K562 (cell line): ENCODE measurements around the gene TMC8. TPM values are rescaled to one million over a fixed set of nuclear protein-coding genes. Genes with fewer than 3 reads are reported as not detected.

Experiments
- ATAC-seq: fragments of 200-7000 bp; cut with Tn5 transposase; 3 replicates; pipeline ENCODE4 v1.9.1; 2020; ENCODE audit warnings: moderate library complexity
- BruUV-seq: library from RNA; stranded (reverse); fragments of 400-500 nt; replicated peaks from 2 replicates; lab custom pipeline; 2021; lab: Mats Ljungman, UMichigan
- CTCF ChIA-PET: fragments of 300-600 bp; formaldehyde crosslinking; extraction: SDS; loops from one replicate; lab custom pipeline; 2021; ENCODE audit warnings: low intra/inter-chr PET ratio; lab: Yijun Ruan, JAX
- POLR2A ChIA-PET: fragments of 300-600, 350-650 bp; sonication (Branson Sonifier 250); formaldehyde crosslinking; extraction: SDS; loops from one replicate; lab custom pipeline; 2021; ENCODE audit warnings: antibody characterized with exemption, inconsistent platforms; lab: Yijun Ruan, JAX
- DNase-seq, 4 experiments: peaks; one replicate each; pipeline versions ENCODE4 v3.0.0 to v3.0.0-alpha.2; 2011 to 2018; ENCODE audit warnings: low spot score in 3 of 4, mixed read lengths in 3 of 4; ENCODE audit errors: extremely low read depth in 1 of 4
- FAIRE-seq: peaks from 2 replicates; lab custom pipeline; 2011; peaks lifted over from hg19 to GRCh38; lab: Jason Lieb, UNC
- H2AFZ ChIP-seq: 2 replicates; pipeline ENCODE4 v1.6.0; 2011; ENCODE audit warnings: low read depth, low read length, control low read depth, inconsistent platforms
- H3K27ac ChIP-seq: fragments of 200-600 bp; 3 replicates; pipeline ENCODE4 v1.8.0; 2011; ENCODE audit warnings: low read depth, mild to moderate bottlenecking, control low read depth, inconsistent platforms, low read length, moderate library complexity, mixed read lengths; ENCODE audit errors: extremely low read depth
- H3K27me3 ChIP-seq, 2 experiments: fragments of 300-600 bp in 1 of 2; 2 replicates in 1 of 2; 3 replicates in 1 of 2; pipeline versions ENCODE4 v1.6.0 to v1.8.0; 2011; ENCODE audit warnings: inconsistent platforms in 2 of 2, low read length in 2 of 2, mild to moderate bottlenecking in 1 of 2, mixed read lengths in 1 of 2, moderate library complexity in 1 of 2; ENCODE audit not compliant: control insufficient read depth in 2 of 2, insufficient read depth in 2 of 2
- H3K36me3 ChIP-seq: fragments of 300-600 bp; 3 replicates; pipeline ENCODE4 v1.8.0; 2011; ENCODE audit warnings: mild to moderate bottlenecking, low read length, inconsistent platforms; ENCODE audit not compliant: control insufficient read depth, insufficient read depth
- H3K4me1 ChIP-seq, 2 experiments: fragments of 200-600 bp in 1 of 2; replicated peaks in 1 of 2; 2 replicates in 1 of 2; 3 replicates in 1 of 2; pipeline versions ENCODE4 v1.5.1 to v1.8.0; 2011; ENCODE audit warnings: inconsistent platforms in 2 of 2, low read length in 2 of 2, mild to moderate bottlenecking in 1 of 2, mixed read lengths in 1 of 2, moderate library complexity in 1 of 2; ENCODE audit not compliant: control insufficient read depth in 2 of 2, insufficient read depth in 2 of 2
- H3K4me2 ChIP-seq: 2 replicates; pipeline ENCODE4 v1.6.1; 2011; ENCODE audit warnings: low read length, control low read depth, inconsistent platforms, mixed read lengths; ENCODE audit not compliant: insufficient read depth
- H3K4me3 ChIP-seq: fragments of 200-600 bp; sonication (generic), shearing (Covaris generic); 2 replicates; pipeline ENCODE4 v1.5.1; 2016; ENCODE audit warnings: control low read depth, inconsistent platforms
- H3K79me2 ChIP-seq: fragments of 200-600 bp; 3 replicates; pipeline ENCODE4 v1.8.0; 2011; ENCODE audit warnings: low read length, inconsistent platforms; ENCODE audit not compliant: control insufficient read depth, insufficient read depth
- H3K9ac ChIP-seq, 2 experiments: 2 replicates each; pipeline versions ENCODE4 v1.6.0 to v1.6.1; 2011; ENCODE audit warnings: low read depth in 2 of 2, low read length in 2 of 2, control low read depth in 1 of 2, inconsistent platforms in 1 of 2, mild to moderate bottlenecking in 1 of 2, mixed read lengths in 1 of 2; ENCODE audit not compliant: insufficient read depth in 1 of 2
- H3K9me1 ChIP-seq: one replicate; pipeline ENCODE4 v1.6.0; 2011; ENCODE audit warnings: inconsistent platforms, mild to moderate bottlenecking, low read length, moderate library complexity; ENCODE audit not compliant: control insufficient read depth, insufficient read depth
- H3K9me3 ChIP-seq: replicated peaks from 2 replicates; pipeline ENCODE4 v1.5.1; 2011; ENCODE audit warnings: low read depth, low read length, inconsistent platforms; ENCODE audit not compliant: control insufficient read depth, insufficient read depth
- H4K20me1 ChIP-seq: replicated peaks from 2 replicates; pipeline ENCODE4 v1.6.1; 2011; ENCODE audit warnings: low read length, inconsistent platforms, mixed read lengths; ENCODE audit not compliant: control insufficient read depth, insufficient read depth
- EGR1 ChIP-seq: fragments of 450-650 bp; conservative IDR thresholded peaks from 2 replicates; pipeline ENCODE4 v1.6.1; 2017; ENCODE audit warnings: mild to moderate bottlenecking
- FOXO4 ChIP-seq: fragments of 450-650 bp; formaldehyde crosslinking; IDR thresholded peaks from 2 replicates; pipeline ENCODE4 v1.4.0; 2020; ENCODE audit warnings: mild to moderate bottlenecking, moderate library complexity
- GATAD2A ChIP-seq: fragments of 450-650 bp; IDR thresholded peaks from 2 replicates; pipeline ENCODE4 v1.6.1; 2017
- IRF2 ChIP-seq: sonication (generic); formaldehyde crosslinking; IDR thresholded peaks from 2 replicates; pipeline ENCODE4 v1.8.1; 2022; ENCODE audit warnings: mild to moderate bottlenecking, missing genetic modification reagents
- JUND ChIP-seq, 2 experiments: IDR thresholded peaks; 2 replicates in 1 of 2; 3 replicates in 1 of 2; pipeline ENCODE4 v1.6.1; 2011; ENCODE audit warnings: borderline replicate concordance in 2 of 2, low read depth in 2 of 2, low read length in 2 of 2, improper control_type of control experiment in 1 of 2, missing biosample characterization in 1 of 2, missing genetic modification characterization in 1 of 2, missing genetic modification reagents in 1 of 2
- MCM2 ChIP-seq: fragments of 450-650 bp; IDR thresholded peaks from 2 replicates; pipeline ENCODE4 v1.6.1; 2017; ENCODE audit warnings: low read depth, mild to moderate bottlenecking
- POLR2G ChIP-seq: fragments of 200-400 bp; formaldehyde crosslinking; IDR thresholded peaks from 2 replicates; pipeline ENCODE4 v1.6.1; 2017; ENCODE audit warnings: low read depth, mild to moderate bottlenecking, antibody characterized with exemption, low read length, moderate library complexity
- PTRF ChIP-seq: fragments of 450-650 bp; IDR thresholded peaks from 2 replicates; pipeline ENCODE4 v1.6.1; 2016; ENCODE audit warnings: mild to moderate bottlenecking, missing genetic modification characterization, missing compliant biosample characterization
- RBFOX2 ChIP-seq: fragments of 200-400 bp; formaldehyde crosslinking; IDR thresholded peaks from 2 replicates; pipeline ENCODE4 v1.6.1; 2017; ENCODE audit warnings: low read depth, mild to moderate bottlenecking, low read length, moderate library complexity
- RBM25 ChIP-seq: fragments of 200-400 bp; formaldehyde crosslinking; IDR thresholded peaks from 2 replicates; pipeline ENCODE4 v1.6.1; 2018; ENCODE audit warnings: low read length, low read depth, moderate library complexity; ENCODE audit not compliant: severe bottlenecking
- RFX1 ChIP-seq: fragments of 450-650 bp; IDR thresholded peaks from 2 replicates; pipeline ENCODE4 v1.6.1; 2016; ENCODE audit warnings: mild to moderate bottlenecking, moderate library complexity
- SPI1 ChIP-seq: IDR thresholded peaks from 2 replicates; pipeline ENCODE4 v1.6.1; 2011; ENCODE audit warnings: low read depth, low read length, control low read depth, borderline replicate concordance
- SRSF1 ChIP-seq: fragments of 200-400 bp; formaldehyde crosslinking; IDR thresholded peaks from 2 replicates; pipeline ENCODE4 v1.6.1; 2017; ENCODE audit warnings: mild to moderate bottlenecking, low read depth, low read length, moderate library complexity
- U2AF2 ChIP-seq: fragments of 200-400 bp; formaldehyde crosslinking; optimal IDR thresholded peaks from 2 replicates; pipeline ENCODE3; 2017; ENCODE audit warnings: low read depth, mild to moderate bottlenecking, low read length
- XRCC4 ChIP-seq: IDR thresholded peaks from one replicate; pipeline ENCODE4 v1.6.1; 2011; ENCODE audit not compliant: insufficient read depth, insufficient read length; ENCODE audit errors: extremely low read depth
- ZNF165 ChIP-seq: fragments of 250-450 bp; sonication (Bioruptor Pico); IDR thresholded peaks from 2 replicates; pipeline ENCODE4 v1.4.0; 2020; ENCODE audit warnings: borderline replicate concordance
- ZNF174 ChIP-seq: fragments of 250-450 bp; sonication (Bioruptor Pico); IDR thresholded peaks from 2 replicates; pipeline ENCODE4 v1.4.0; 2020; ENCODE audit warnings: mild to moderate bottlenecking
- ZNF263 ChIP-seq: sonication (generic); formaldehyde crosslinking; IDR thresholded peaks from 2 replicates; pipeline ENCODE4 v1.8.0; 2022; ENCODE audit warnings: mild to moderate bottlenecking, missing genetic modification reagents, borderline replicate concordance
- ZNF668 ChIP-seq: fragments of 250-450 bp; sonication (Bioruptor Pico); IDR thresholded peaks from 2 replicates; pipeline ENCODE4 v1.8.0; 2022; ENCODE audit warnings: mild to moderate bottlenecking, inconsistent platforms
- WGBS: fragments of 100-300 bp; shearing (Covaris generic); methylation state at CpG from one replicate; pipeline ENCODE4 v1.1.6; 2016; ENCODE audit warnings: low coverage, mixed read lengths; ENCODE audit not compliant: insufficient coverage; ENCODE audit errors: missing lambda C conversion rate; 5-methylcytosine and 5-hydroxymethylcytosine counted together
- in situ Hi-C: fragments of 300-500 bp; cut with MboI; formaldehyde crosslinking; loops from 4 replicates; pipeline ENCODE4 v1.15.0; 2018; ENCODE audit warnings: inconsistent platforms, mixed read lengths
- intact Hi-C: fragments of 100-400 bp; cut with micrococcal nuclease; formaldehyde crosslinking; loops from 2 replicates; pipeline ENCODE4 v1.14.2; 2022
- polyA plus RNA-seq, 8 experiments: library from polyadenylated mRNA; depleted of rRNA in 4 of 8; stranded (reverse) in 5 of 8; unstranded in 3 of 8; fragments of >200 nt; fragmentation: Nextera tagmentation in 2 of 8; fragmentation: Illumina TruSeq in 1 of 8; extraction: Ambion mirVana in 2 of 8; extraction: Trizol in 1 of 8; gene quantifications; 2 replicates each; pipeline versions ENCODE4 v1.2.1 to v1.2.3, GENCODE V29; 2011 to 2014; ENCODE audit warnings: inconsistent platforms in 1 of 8, missing spikeins in 1 of 8
- total RNA-seq, 7 experiments: library from RNA; depleted of rRNA in 6 of 7; stranded (reverse); fragments of >200 nt in 6 of 7; fragmentation: Illumina TruSeq in 2 of 7; extraction: Trizol in 2 of 7; gene quantifications; 2 replicates each; pipeline versions ENCODE4 v1.2.1 to v1.2.3, GENCODE V29; 2011 to 2021; ENCODE audit warnings: low replicate concordance in 1 of 7

The TMC8 gene
- total and polyA plus RNA-seq, 9 of the 15 experiments (the other 6 are each of a cell fraction or from before 2014, with no cell fraction given), result 0.13 to 10.9 (median 2.8) TPM

- Histone ChIP-seq H3K9me3 (no peaks in the 10 kb centered on the region), H3K79me2 (peaks cover 13% of the 10 kb centered on the region), H2AFZ (no peak overlapping the region), H3K36me3 (peaks cover 2% of the 10 kb centered on the region; the same call in 1 of the 3 replicates), H3K9me1 (peaks cover 3% of the 10 kb centered on the region), H3K27me3 (no peaks in the 10 kb centered on the region), H4K20me1 (no peaks in the 10 kb centered on the region), H3K4me1 (peaks cover 21 to 56% of the 10 kb centered on the region in 2 experiments; a peak in 4 of 5 replicates), H3K9ac (peak overlapping the region in 1 of 2 experiments; percentile 42; a peak in 1 of 4 replicates), H3K4me2 (no peak overlapping the region), H3K4me3 (no peak overlapping the region), H3K27ac (no peak overlapping the region)
- in situ Hi-C loops, result no loop called here
- TF ChIP-seq ZNF263, result peak; percentile 92
- no peak for TF ChIP-seq MCM2
- no peak for TF ChIP-seq FOXO4 (CRISPR knock-in tag)
- TF ChIP-seq PTRF, result no peak
- TF ChIP-seq RBFOX2, result 0 out of 2 replicates have a peak, but pooled peaks have one; percentile 21
- no peak for TF ChIP-seq JUND (IDR thresholded peaks at IDR 0.05; ENCODE audit: borderline replicate concordance, low read depth, low read length)
- TF ChIP-seq JUND (tag; IDR thresholded peaks at IDR 0.05; ENCODE audit: borderline replicate concordance, low read depth, low read length), result no peak
- no peak for TF ChIP-seq RFX1
- no peak for TF ChIP-seq SPI1
- no peak for TF ChIP-seq U2AF2
- TF ChIP-seq POLR2G, result 0 out of 2 replicates have a peak, but pooled peaks have one; percentile 35
- no peak for TF ChIP-seq SRSF1
- TF ChIP-seq XRCC4, result no peak
- no peak for TF ChIP-seq ZNF174 (CRISPR knock-in tag)
- TF ChIP-seq IRF2 (CRISPR knock-in tag), result no peak
- TF ChIP-seq GATAD2A, result no peak
- no peak for TF ChIP-seq RBM25
- TF ChIP-seq ZNF668, result no peak
- TF ChIP-seq EGR1, result no peak
- no peak for TF ChIP-seq ZNF165
- intact Hi-C loops, result loop anchor here (1.0 kb wide), 1 partner anchor 18 kb away; the partner anchor contains the start of gene C17orf99
- ChIA-PET POLR2A (interaction anchor here (1.2 kb wide), 1 partner anchor 29 kb away, joined by 3 read pairs; no protein-coding TSS in a partner anchor), CTCF (no interaction called here)
- DNase-seq, result no peak
- WGBS, result 84% methylated on average over 20 of the region's 22 CpGs
- no peak for FAIRE-seq
- ATAC-seq, result no peak
- BruUV-seq, result no TSS peak
Measured at GRCh38 chr17:78163881-78164747, 33.5 kb downstream of the TMC8 start.
